ENCODE measurements around the gene LIN52.

LIN52 gene

DNA sequence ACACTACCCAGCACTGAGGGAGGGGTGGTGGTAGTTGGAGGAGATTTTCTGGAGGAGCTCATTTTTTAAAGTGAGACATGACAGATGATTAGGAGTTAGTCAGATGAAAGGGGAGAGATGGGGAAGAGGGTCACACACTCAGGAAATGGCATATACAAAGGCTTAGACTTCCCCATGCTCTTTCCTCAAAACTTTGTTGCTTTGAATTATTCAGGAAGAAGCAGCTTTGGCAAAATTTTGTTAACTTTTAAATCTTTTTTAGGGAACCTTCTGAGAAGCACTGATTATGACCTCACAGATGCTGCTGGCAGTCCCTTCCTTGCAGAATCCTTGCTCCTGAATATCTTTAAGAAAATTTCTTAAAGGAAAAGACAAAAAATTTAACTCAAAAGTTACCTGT, 20.3 kb upstream of the LIN52 start:
- H2BK120ac ChIP-seq (ENCODE audit: insufficient read depth, low read length, poor library complexity) = no peak overlapping the region
- no peak overlapping the region for H2AFZ ChIP-seq (ENCODE audit: insufficient read depth, low read length, poor library complexity)
- H3K18ac ChIP-seq (ENCODE audit: low read length) = no peak overlapping the region
- no peaks in the 10 kb centered on the region for H3K79me1 ChIP-seq (ENCODE audit: low read length)
- no peaks in the 10 kb centered on the region for H3K79me2 ChIP-seq (ENCODE audit: control insufficient read depth, insufficient read depth, low read length, poor library complexity)
- H3K27ac ChIP-seq (ENCODE audit: low read depth, low read length) = no peak overlapping the region
- H3K14ac ChIP-seq (ENCODE audit: low read length) = no peak overlapping the region
- no peak overlapping the region for H2BK5ac ChIP-seq (ENCODE audit: low read depth, low read length, poor library complexity)
- peaks cover 2 to 3% of the 10 kb centered on the region in 2 experiments for H3K36me3 ChIP-seq (ENCODE audit: control insufficient read depth in 1 of 2, insufficient read depth in 2 of 2, low read length in 2 of 2)
- no peak overlapping the region for H4K8ac ChIP-seq (ENCODE audit: low read depth, low read length)
- no peak overlapping the region for H4K91ac ChIP-seq (ENCODE audit: low read depth, low read length)
- no peaks in the 10 kb centered on the region for H3K27me3 ChIP-seq (ENCODE audit: insufficient read depth, low read length)
- no peak overlapping the region for H3K9ac ChIP-seq (ENCODE audit: low read length)
- H3K4me1 ChIP-seq (ENCODE audit: control insufficient read depth in 1 of 2, insufficient read depth in 2 of 2, low read length in 2 of 2) = no peaks in the 10 kb centered on the region
- no peak overlapping the region for H3K23ac ChIP-seq (ENCODE audit: low read length)
- H3K4ac ChIP-seq (ENCODE audit: low read depth, low read length) = no peak overlapping the region
- H2BK12ac ChIP-seq (ENCODE audit: low read length) = no peak overlapping the region
- H2AK5ac ChIP-seq (ENCODE audit: low read length) = no peak overlapping the region
- H4K12ac ChIP-seq (ENCODE audit: low read depth, low read length) = no peak overlapping the region
- H3K9me3 ChIP-seq (ENCODE audit: insufficient read depth, low read depth, low read length) = no peaks in the 10 kb centered on the region
- H3K4me2 ChIP-seq (ENCODE audit: low read length) = no peak overlapping the region
- H3K4me3 ChIP-seq (ENCODE audit: low read depth, low read length) = no peak overlapping the region
- no peak for DNase-seq

DNA sequence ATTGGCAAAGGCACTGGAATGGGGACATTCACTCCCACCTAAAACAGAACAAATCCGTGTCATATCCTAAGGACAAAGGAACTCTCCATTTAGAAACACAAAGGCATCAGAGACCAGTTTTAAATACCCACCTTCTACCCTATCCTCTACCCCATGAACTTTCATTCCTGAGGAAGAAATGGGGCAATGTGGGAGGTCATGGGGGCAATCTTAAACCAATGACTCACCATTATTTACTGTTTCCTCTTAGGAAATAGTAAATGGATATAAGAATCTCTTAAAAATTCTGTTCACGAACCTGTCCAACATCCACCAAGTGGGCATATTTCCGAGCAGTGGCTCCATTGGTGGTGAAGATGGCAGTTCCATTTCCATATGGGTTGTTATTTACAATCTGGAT, 19.9 kb upstream of the LIN52 start:
- Histone ChIP-seq H3K27me3 (ENCODE audit: insufficient read depth, low read length) (no peaks in the 10 kb centered on the region), H3K27ac (ENCODE audit: low read depth, low read length) (no peak overlapping the region), H2AFZ (ENCODE audit: insufficient read depth, low read length, poor library complexity) (no peak overlapping the region), H4K8ac (ENCODE audit: low read depth, low read length) (no peak overlapping the region), H4K12ac (ENCODE audit: low read depth, low read length) (no peak overlapping the region), H3K4me3 (ENCODE audit: low read depth, low read length) (no peak overlapping the region), H3K4ac (ENCODE audit: low read depth, low read length) (no peak overlapping the region), H2BK120ac (ENCODE audit: insufficient read depth, low read length, poor library complexity) (no peak overlapping the region), H3K4me2 (ENCODE audit: low read length) (no peak overlapping the region), H3K4me1 (ENCODE audit: control insufficient read depth in 1 of 2, insufficient read depth in 2 of 2, low read length in 2 of 2) (no peaks in the 10 kb centered on the region), H4K91ac (ENCODE audit: low read depth, low read length) (no peak overlapping the region), H3K14ac (ENCODE audit: low read length) (no peak overlapping the region), H3K23ac (ENCODE audit: low read length) (no peak overlapping the region), H3K79me1 (ENCODE audit: low read length) (no peaks in the 10 kb centered on the region), H2BK12ac (ENCODE audit: low read length) (no peak overlapping the region), H3K36me3 (ENCODE audit: control insufficient read depth in 1 of 2, insufficient read depth in 2 of 2, low read length in 2 of 2) (peaks cover 2 to 3% of the 10 kb centered on the region in 2 experiments), H2BK5ac (ENCODE audit: low read depth, low read length, poor library complexity) (no peak overlapping the region), H2AK5ac (ENCODE audit: low read length) (no peak overlapping the region), H3K9me3 (ENCODE audit: insufficient read depth, low read depth, low read length) (no peaks in the 10 kb centered on the region), H3K79me2 (ENCODE audit: control insufficient read depth, insufficient read depth, low read length, poor library complexity) (no peaks in the 10 kb centered on the region), H3K18ac (ENCODE audit: low read length) (no peak overlapping the region), H3K9ac (ENCODE audit: low read length) (no peak overlapping the region)
- WGBS (ENCODE audit: extremely low coverage, insufficient coverage, insufficient read length) = no CpG with 5 or more reads among the region's 3 CpGs
- DNase-seq = no peak

DNA sequence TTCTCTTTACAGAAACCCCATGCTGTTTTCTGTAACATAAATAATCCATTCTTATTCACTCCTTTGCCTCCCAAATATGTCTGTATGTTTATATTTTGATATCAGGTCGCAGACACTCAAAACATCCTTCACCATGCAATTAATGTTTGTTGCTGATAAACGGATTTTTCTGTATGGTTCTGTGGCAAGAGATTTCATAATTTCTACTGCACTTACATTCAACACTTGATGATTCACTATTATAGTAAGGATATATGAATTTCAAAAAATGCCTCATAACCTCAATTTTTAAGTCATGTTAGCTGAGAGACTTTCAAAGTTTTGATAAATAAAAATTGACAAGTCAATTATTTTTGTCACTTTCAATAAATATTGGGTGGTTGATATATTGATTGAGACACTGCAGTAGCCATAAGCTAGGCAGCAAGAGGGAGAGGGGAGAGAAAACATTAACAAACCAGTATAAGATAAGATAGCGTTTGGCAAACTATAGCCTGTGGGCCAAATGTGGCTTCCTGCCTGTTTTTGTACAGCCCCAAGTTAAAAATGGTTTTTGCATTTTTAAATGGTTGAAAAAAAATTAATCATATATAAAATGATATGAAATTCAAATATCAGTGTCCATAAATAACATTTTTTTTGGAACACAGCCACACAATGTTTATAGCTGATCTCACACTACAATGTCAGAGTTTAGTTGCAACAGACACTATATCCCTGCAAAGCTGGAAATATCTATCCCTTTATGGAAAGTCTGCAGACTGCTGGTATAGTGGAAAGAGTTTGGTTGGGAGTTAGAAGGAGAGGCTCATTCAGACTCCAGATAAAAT, 18.8 kb upstream of the LIN52 start:
- H2BK120ac ChIP-seq (ENCODE audit: insufficient read depth, low read length, poor library complexity) = no peak overlapping the region

DNA sequence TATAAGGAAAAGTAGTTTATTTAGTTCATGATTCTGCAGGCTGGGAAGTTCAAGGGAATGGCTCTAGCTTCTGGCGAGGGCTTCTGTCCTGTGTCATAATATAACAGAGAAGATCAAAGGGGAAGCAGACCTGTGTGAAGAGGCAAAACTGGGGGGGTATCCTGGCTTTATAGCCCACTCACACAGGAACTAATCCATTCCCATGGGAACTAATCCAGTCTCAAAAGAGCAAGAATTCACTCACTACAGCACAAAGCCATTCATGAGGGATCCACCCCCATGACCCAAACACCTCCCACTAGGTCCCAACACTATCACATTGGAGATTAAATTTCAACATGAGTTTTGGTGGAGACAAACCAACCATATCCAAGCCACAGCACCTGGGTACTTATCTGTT, 7.4 kb upstream of the LIN52 start:
- Histone ChIP-seq H3K79me2 (ENCODE audit: control insufficient read depth, insufficient read depth, low read length, poor library complexity) (no peaks in the 10 kb centered on the region), H3K36me3 (ENCODE audit: control insufficient read depth in 1 of 2, insufficient read depth in 2 of 2, low read length in 2 of 2) (no peaks in the 10 kb centered on the region), H3K4me1 (ENCODE audit: control insufficient read depth in 1 of 2, insufficient read depth in 2 of 2, low read length in 2 of 2) (no peaks in the 10 kb centered on the region), H2BK5ac (ENCODE audit: low read depth, low read length, poor library complexity) (no peak overlapping the region), H3K27ac (ENCODE audit: low read depth, low read length) (no peak overlapping the region), H4K12ac (ENCODE audit: low read depth, low read length) (no peak overlapping the region), H3K4me2 (ENCODE audit: low read length) (no peak overlapping the region), H2AK5ac (ENCODE audit: low read length) (no peak overlapping the region), H3K4me3 (ENCODE audit: low read depth, low read length) (no peak overlapping the region), H2BK12ac (ENCODE audit: low read length) (no peak overlapping the region), H4K8ac (ENCODE audit: low read depth, low read length) (no peak overlapping the region), H2BK120ac (ENCODE audit: insufficient read depth, low read length, poor library complexity) (no peak overlapping the region), H3K9ac (ENCODE audit: low read length) (no peak overlapping the region), H3K27me3 (ENCODE audit: insufficient read depth, low read length) (no peaks in the 10 kb centered on the region), H3K79me1 (ENCODE audit: low read length) (no peaks in the 10 kb centered on the region), H3K18ac (ENCODE audit: low read length) (no peak overlapping the region), H3K4ac (ENCODE audit: low read depth, low read length) (no peak overlapping the region), H3K9me3 (ENCODE audit: insufficient read depth, low read depth, low read length) (no peaks in the 10 kb centered on the region), H3K23ac (ENCODE audit: low read length) (no peak overlapping the region), H4K91ac (ENCODE audit: low read depth, low read length) (no peak overlapping the region), H3K14ac (ENCODE audit: low read length) (no peak overlapping the region), H2AFZ (ENCODE audit: insufficient read depth, low read length, poor library complexity) (no peak overlapping the region)
- no CpG with 5 or more reads among the region's 1 CpG for WGBS (ENCODE audit: extremely low coverage, insufficient coverage, insufficient read length)
- DNase-seq = no peak

More for the DNA sequence above, 18.8 kb upstream of the LIN52 start:
- Histone ChIP-seq H3K4me1 (ENCODE audit: control insufficient read depth in 1 of 2, insufficient read depth in 2 of 2, low read length in 2 of 2) (no peaks in the 10 kb centered on the region), H3K9me3 (ENCODE audit: insufficient read depth, low read depth, low read length) (no peaks in the 10 kb centered on the region), H4K91ac (ENCODE audit: low read depth, low read length) (no peak overlapping the region), H4K12ac (ENCODE audit: low read depth, low read length) (no peak overlapping the region), H3K79me2 (ENCODE audit: control insufficient read depth, insufficient read depth, low read length, poor library complexity) (no peaks in the 10 kb centered on the region), H3K4me2 (ENCODE audit: low read length) (no peak overlapping the region), H2AK5ac (ENCODE audit: low read length) (no peak overlapping the region), H2AFZ (ENCODE audit: insufficient read depth, low read length, poor library complexity) (no peak overlapping the region), H3K4ac (ENCODE audit: low read depth, low read length) (no peak overlapping the region), H3K4me3 (ENCODE audit: low read depth, low read length) (no peak overlapping the region), H4K8ac (ENCODE audit: low read depth, low read length) (no peak overlapping the region), H3K14ac (ENCODE audit: low read length) (no peak overlapping the region), H3K23ac (ENCODE audit: low read length) (no peak overlapping the region), H3K27me3 (ENCODE audit: insufficient read depth, low read length) (no peaks in the 10 kb centered on the region), H3K79me1 (ENCODE audit: low read length) (no peaks in the 10 kb centered on the region), H3K27ac (ENCODE audit: low read depth, low read length) (no peak overlapping the region), H3K36me3 (ENCODE audit: control insufficient read depth in 1 of 2, insufficient read depth in 2 of 2, low read length in 2 of 2) (peaks cover 2 to 3% of the 10 kb centered on the region in 2 experiments), H3K9ac (ENCODE audit: low read length) (no peak overlapping the region), H2BK12ac (ENCODE audit: low read length) (no peak overlapping the region), H3K18ac (ENCODE audit: low read length) (no peak overlapping the region), H2BK5ac (ENCODE audit: low read depth, low read length, poor library complexity) (no peak overlapping the region)
- WGBS (ENCODE audit: extremely low coverage, insufficient coverage, insufficient read length) = no CpG with 5 or more reads among the region's 3 CpGs
- no peak for DNase-seq
